ENCODE measurements around the gene ITGB5. TPM values are rescaled to one million over a fixed set of nuclear protein-coding genes. Genes with fewer than 3 reads are reported as not detected.
A peak's percentile ranks its signal among the peaks of the same experiment; 100 is the strongest.
"Not testable (repeated sequence)": the region's sequence is repeated elsewhere in the genome, so short reads cannot be mapped to it uniquely, and the experiment has no call there.

Gene ITGB5
- total RNA-seq, 1 experiment from 2014 or later, result 459 TPM

DNA sequence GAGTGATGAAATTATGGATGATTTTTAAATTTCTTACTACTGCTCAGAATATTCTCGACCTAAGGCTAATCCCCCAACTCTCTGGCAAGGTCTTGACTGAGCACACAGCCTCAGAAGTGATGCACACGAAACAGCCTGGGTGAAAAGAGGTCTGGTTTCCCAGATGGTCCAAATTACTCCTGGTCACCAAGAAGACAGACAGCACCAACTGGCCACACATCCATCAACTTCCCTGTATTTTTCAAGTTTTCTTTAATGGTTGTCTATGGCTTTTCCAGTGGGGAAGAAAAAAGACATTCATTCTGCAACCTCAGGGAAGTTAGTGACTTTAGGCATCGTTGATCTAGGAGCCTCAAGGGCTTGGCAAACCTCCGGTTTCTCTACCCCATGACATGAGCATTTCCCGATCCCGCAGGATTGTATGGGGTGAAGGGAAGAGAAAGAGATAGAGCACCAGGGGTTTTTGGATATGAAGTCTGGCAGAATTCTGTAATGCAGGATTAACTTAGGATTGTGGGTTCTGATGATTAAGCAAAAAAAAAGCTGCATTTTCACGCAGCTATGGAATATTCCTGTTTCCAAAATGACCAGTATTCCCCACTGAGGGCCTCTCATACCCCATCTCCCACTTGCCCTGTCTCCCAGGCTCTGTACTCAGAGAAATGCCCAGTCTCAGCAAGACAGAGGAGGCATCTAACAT is 94.7 kb downstream of the ITGB5 start:
- no peak for DNase-seq
- Histone ChIP-seq H3K36me3 (replicated peaks; ENCODE audit: control insufficient read depth, insufficient read depth, low read length) (peaks cover 44% of the 10 kb centered on the region), H3K4me3 (ENCODE audit: insufficient read depth, low read depth, low read length) (no peak overlapping the region)

DNA sequence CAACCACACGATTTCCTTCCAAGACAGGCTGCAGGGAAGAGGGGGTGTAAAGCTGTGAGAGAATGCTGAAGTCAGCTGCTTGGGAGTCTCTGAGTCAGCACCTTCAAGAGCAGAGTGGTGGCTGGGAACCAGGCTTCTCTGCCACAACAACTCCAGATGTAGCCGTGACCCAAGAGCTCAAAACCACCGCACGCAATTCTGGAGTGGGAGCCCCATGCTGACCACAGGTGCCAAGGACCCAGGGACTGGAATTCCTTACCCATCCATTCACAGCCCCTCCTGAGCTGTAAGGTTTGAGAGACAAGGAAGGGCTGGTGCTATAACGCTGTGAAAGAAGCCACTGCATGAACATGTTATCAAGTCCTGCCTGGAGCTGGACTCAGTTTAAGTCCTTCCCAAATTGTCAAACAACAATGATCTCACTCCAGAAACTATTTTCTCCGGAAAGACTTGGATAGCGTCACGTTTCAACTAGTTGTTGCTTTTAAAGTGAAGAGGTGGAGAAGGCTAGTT is 95.5 kb downstream of the ITGB5 start:
- Histone ChIP-seq H3K27me3 (ENCODE audit: control insufficient read depth, insufficient read depth, low read length) (no peaks in the 10 kb centered on the region), H3K4me3 (ENCODE audit: insufficient read depth, low read depth, low read length) (no peak overlapping the region), H3K36me3 (replicated peaks; ENCODE audit: control insufficient read depth, insufficient read depth, low read length) (peaks cover 42% of the 10 kb centered on the region)
- DNase-seq, result no peak

More for the DNA sequence above, 94.7 kb downstream of the ITGB5 start:
- no peaks in the 10 kb centered on the region for H3K27me3 ChIP-seq (ENCODE audit: control insufficient read depth, insufficient read depth, low read length)

GRCh38 chr3:124791142-124791541 is 96.0 kb downstream of the ITGB5 start:
- no peak for DNase-seq
- no peak overlapping the region for H3K4me3 ChIP-seq (ENCODE audit: insufficient read depth, low read depth, low read length)
- H3K27me3 ChIP-seq (ENCODE audit: control insufficient read depth, insufficient read depth, low read length), result no peaks in the 10 kb centered on the region
- peaks cover 39% of the 10 kb centered on the region for H3K36me3 ChIP-seq (replicated peaks; ENCODE audit: control insufficient read depth, insufficient read depth, low read length)

GRCh38 chr3:124789103-124789502 is 98.1 kb downstream of the ITGB5 start:
- H3K36me3 ChIP-seq (replicated peaks; ENCODE audit: control insufficient read depth, insufficient read depth, low read length), result peaks cover 39% of the 10 kb centered on the region
- H3K27me3 ChIP-seq (ENCODE audit: control insufficient read depth, insufficient read depth, low read length); DNase-seq; H3K4me3 ChIP-seq (ENCODE audit: insufficient read depth, low read depth, low read length): not testable (repeated sequence)

DNA sequence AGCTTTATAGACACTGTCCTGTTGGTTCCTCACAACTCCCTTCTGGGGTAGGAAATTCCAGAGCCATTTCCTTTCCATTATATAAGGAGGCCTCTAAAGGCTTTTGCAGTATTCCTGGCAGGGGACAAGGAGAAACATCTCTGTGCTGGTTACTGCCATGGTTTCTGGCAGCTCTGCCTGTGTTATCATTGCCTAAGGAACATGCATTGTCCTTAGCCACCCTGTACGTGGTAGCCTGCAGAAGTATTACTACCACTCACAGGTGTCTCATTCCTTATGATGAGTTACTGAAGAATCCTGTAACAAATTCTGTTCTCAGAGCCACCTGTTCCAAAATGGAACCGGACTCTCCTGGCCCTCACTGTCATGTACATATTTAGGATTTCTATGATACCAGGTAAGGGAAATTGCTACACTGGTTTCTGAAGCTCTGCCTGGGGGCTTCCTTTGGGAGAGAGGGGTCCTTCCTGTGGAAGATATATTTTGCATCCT is 98.9 kb downstream of the ITGB5 start:
- DNase-seq, result no peak
- peaks cover 31% of the 10 kb centered on the region for H3K36me3 ChIP-seq (replicated peaks; ENCODE audit: control insufficient read depth, insufficient read depth, low read length)

DNA sequence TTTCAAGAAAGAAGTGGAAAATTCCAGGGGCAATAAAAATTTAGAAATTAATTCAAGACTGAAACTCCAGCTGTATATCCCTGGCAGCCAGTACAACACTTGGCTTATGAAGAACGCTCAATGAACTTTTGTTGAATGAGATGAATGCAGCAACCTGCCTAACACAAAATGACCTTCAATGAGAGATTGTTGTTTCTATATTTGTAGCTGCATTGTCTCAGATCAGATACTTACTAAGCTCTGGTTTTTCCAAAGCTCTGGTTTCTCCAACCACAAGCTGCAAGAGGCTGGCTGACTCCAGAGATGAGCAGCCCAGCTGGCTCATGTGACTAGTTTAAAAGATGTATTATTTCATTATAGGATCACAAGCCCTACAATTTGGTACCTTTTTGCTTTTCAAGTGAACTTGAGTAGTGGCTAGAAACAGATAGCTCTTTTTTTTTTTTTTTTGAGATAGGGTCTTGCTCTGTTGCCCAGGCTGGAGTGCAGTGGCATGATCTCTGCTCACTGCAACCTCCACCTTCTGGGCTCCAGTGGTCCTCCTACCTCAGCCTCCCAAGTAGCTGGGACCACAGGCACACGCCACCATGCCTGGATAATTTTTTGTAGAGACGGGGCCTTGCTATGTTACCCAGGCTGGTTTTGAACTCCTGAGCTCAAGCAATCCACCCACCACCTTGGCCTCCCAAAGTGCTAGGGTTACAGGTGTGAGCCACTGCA is 99.5 kb downstream of the ITGB5 start:
- H3K27me3 ChIP-seq (ENCODE audit: control insufficient read depth, insufficient read depth, low read length), result no peaks in the 10 kb centered on the region
- DNase-seq, result no peak
- no peak overlapping the region for H3K4me3 ChIP-seq (ENCODE audit: insufficient read depth, low read depth, low read length)
- peaks cover 28% of the 10 kb centered on the region for H3K36me3 ChIP-seq (replicated peaks; ENCODE audit: control insufficient read depth, insufficient read depth, low read length)

More for the DNA sequence above, 98.9 kb downstream of the ITGB5 start:
- H3K4me3 ChIP-seq (ENCODE audit: insufficient read depth, low read depth, low read length), result no peak overlapping the region
- no peaks in the 10 kb centered on the region for H3K27me3 ChIP-seq (ENCODE audit: control insufficient read depth, insufficient read depth, low read length)

- H3K36me3 ChIP-seq (replicated peaks; ENCODE audit: control insufficient read depth, insufficient read depth, low read length), result peaks cover 21% of the 10 kb centered on the region
- H3K4me3 ChIP-seq (ENCODE audit: insufficient read depth, low read depth, low read length), result no peak overlapping the region
- no peak for DNase-seq
- no peaks in the 10 kb centered on the region for H3K27me3 ChIP-seq (ENCODE audit: control insufficient read depth, insufficient read depth, low read length)
Observed at GRCh38 chr3:124786511-124787241, 100.5 kb downstream of the ITGB5 start.

GRCh38 chr3:124785973-124786372 is 101.2 kb downstream of the ITGB5 start:
- no peak for DNase-seq
- H3K27me3 ChIP-seq (ENCODE audit: control insufficient read depth, insufficient read depth, low read length), result no peaks in the 10 kb centered on the region
- no peak overlapping the region for H3K4me3 ChIP-seq (ENCODE audit: insufficient read depth, low read depth, low read length)
- peaks cover 15% of the 10 kb centered on the region for H3K36me3 ChIP-seq (replicated peaks; ENCODE audit: control insufficient read depth, insufficient read depth, low read length)

- H3K4me3 ChIP-seq (ENCODE audit: insufficient read depth, low read depth, low read length), result no peak overlapping the region
- DNase-seq, result no peak
- H3K36me3 ChIP-seq (replicated peaks; ENCODE audit: control insufficient read depth, insufficient read depth, low read length), result peaks cover 17% of the 10 kb centered on the region
- no peaks in the 10 kb centered on the region for H3K27me3 ChIP-seq (ENCODE audit: control insufficient read depth, insufficient read depth, low read length)
Observed at GRCh38 chr3:124784686-124785382, 102.3 kb downstream of the ITGB5 start.

GRCh38 chr3:124783696-124784095 is 103.5 kb downstream of the ITGB5 start:
- Histone ChIP-seq H3K4me3 (ENCODE audit: insufficient read depth, low read depth, low read length) (no peak overlapping the region), H3K27me3 (ENCODE audit: control insufficient read depth, insufficient read depth, low read length) (no peaks in the 10 kb centered on the region), H3K36me3 (replicated peaks; ENCODE audit: control insufficient read depth, insufficient read depth, low read length) (peaks cover 20% of the 10 kb centered on the region)
- DNase-seq, result no peak

- not testable (repeated sequence) for DNase-seq; H3K4me3 ChIP-seq (ENCODE audit: insufficient read depth, low read depth, low read length); H3K27me3 ChIP-seq (ENCODE audit: control insufficient read depth, insufficient read depth, low read length)
- peaks cover 27% of the 10 kb centered on the region for H3K36me3 ChIP-seq (replicated peaks; ENCODE audit: control insufficient read depth, insufficient read depth, low read length)
Observed at GRCh38 chr3:124782377-124782712, 104.8 kb downstream of the ITGB5 start.

- H3K27me3 ChIP-seq (ENCODE audit: control insufficient read depth, insufficient read depth, low read length), result no peaks in the 10 kb centered on the region
- H3K4me3 ChIP-seq (ENCODE audit: insufficient read depth, low read depth, low read length), result no peak overlapping the region
- H3K36me3 ChIP-seq (replicated peaks; ENCODE audit: control insufficient read depth, insufficient read depth, low read length), result peaks cover 28% of the 10 kb centered on the region
- DNase-seq, result no peak
Observed at GRCh38 chr3:124781476-124782376, 105.4 kb downstream of the ITGB5 start.

DNA sequence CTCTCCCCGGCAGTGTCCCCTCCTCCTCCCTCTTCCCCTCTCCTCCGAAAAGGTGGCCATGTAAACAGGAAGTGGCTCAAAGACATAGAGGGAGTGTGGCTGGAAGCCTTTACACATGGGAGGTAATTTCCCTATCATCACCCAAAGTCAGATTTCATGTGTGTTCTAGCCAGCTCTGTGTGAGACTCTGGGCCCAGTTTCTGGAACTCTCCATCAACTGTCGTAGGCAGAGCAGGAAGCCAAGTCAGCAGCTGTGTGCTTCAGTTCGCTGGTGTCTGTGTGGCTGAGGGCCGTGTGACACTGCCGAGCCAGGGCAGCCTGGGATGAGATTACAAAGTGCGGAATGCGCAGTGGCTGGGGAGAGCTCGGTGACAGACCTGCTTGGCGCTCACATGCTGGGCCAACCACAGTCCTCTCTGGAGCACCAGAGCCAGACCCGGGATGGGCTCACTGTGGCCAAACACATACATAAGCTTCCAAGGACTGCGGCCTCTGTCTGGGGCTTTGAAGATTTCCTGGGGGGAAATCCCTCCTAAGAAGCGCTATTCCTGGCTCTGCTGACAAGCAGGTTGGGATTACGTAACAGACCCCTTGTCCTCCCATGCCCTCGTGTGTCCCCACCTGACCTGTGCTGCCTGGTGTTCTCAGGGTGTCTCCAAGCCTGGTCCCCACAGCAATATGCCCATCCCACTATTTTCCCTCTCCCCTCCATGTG is 106.2 kb downstream of the ITGB5 start:
- no peaks in the 10 kb centered on the region for H3K27me3 ChIP-seq (ENCODE audit: control insufficient read depth, insufficient read depth, low read length)
- H3K4me3 ChIP-seq (ENCODE audit: insufficient read depth, low read depth, low read length), result no peak overlapping the region
- peak; percentile 64 for DNase-seq
- peaks cover 29% of the 10 kb centered on the region for H3K36me3 ChIP-seq (replicated peaks; ENCODE audit: control insufficient read depth, insufficient read depth, low read length)

All from H7 (cell line).